OCI-LY7 (cell line): ENCODE data around the gene LRRC46. TPM values are rescaled to one million over a fixed set of nuclear protein-coding genes. Genes with fewer than 3 reads are reported as not detected.

Source experiments
- BruUV-seq: library from RNA; stranded (reverse); fragments of 400-500 nt; replicated peaks from 2 replicates; lab custom pipeline; 2021; lab: Mats Ljungman, UMichigan
- CTCF ChIA-PET: fragments of 300-600 bp; sonication (Branson Sonifier 250); formaldehyde crosslinking; loops from one replicate; lab custom pipeline; 2022; ENCODE audit warnings: antibody characterized with exemption; ENCODE audit not compliant: unreplicated experiment; lab: Charles Lee
- POLR2A ChIA-PET: fragments of 300-600 bp; sonication (Branson Sonifier 250); formaldehyde crosslinking; loops from one replicate; lab custom pipeline; 2022; ENCODE audit warnings: antibody characterized with exemption; lab: Charles Lee
- DNase-seq: peaks from one replicate; pipeline ENCODE4 v3.0.0-alpha.2; 2015; ENCODE audit warnings: low spot score
- H2AFZ ChIP-seq: fragments of 200-600 bp; sonication (generic), shearing (Covaris generic); 2 replicates; pipeline ENCODE4 v1.6.1; 2014; ENCODE audit warnings: mild to moderate bottlenecking, antibody characterized with exemption, low read length, moderate library complexity
- H3K27ac ChIP-seq: fragments of 200-600 bp; sonication (generic); 2 replicates; pipeline ENCODE4 v1.5.1; 2014; ENCODE audit warnings: mixed run types, low read depth, mild to moderate bottlenecking, moderate library complexity, low read length, inconsistent platforms; ENCODE audit not compliant: poor library complexity, severe bottlenecking
- H3K36me3 ChIP-seq: fragments of 200-600 bp; sonication (generic); 2 replicates; pipeline ENCODE4 v1.6.1; 2014; ENCODE audit warnings: mild to moderate bottlenecking, antibody characterized with exemption, low read length, moderate library complexity, mixed read lengths; ENCODE audit not compliant: insufficient read depth
- H3K4me1 ChIP-seq: fragments of 200-600 bp; sonication (generic); 2 replicates; pipeline ENCODE4 v1.5.1; 2014; ENCODE audit warnings: mild to moderate bottlenecking, low read length; ENCODE audit not compliant: insufficient read depth, poor library complexity, severe bottlenecking
- H3K4me2 ChIP-seq: fragments of 200-600 bp; sonication (generic); 2 replicates; pipeline ENCODE4 v1.6.1; 2014; ENCODE audit warnings: mild to moderate bottlenecking, low read length
- H3K4me3 ChIP-seq: fragments of 200-600 bp; sonication (generic); 2 replicates; pipeline ENCODE4 v1.5.1; 2014; ENCODE audit warnings: mild to moderate bottlenecking, low read depth, low read length; ENCODE audit not compliant: poor library complexity, severe bottlenecking
- H3K79me2 ChIP-seq: fragments of 200-600 bp; sonication (generic); 2 replicates; pipeline ENCODE4 v1.6.1; 2016; ENCODE audit warnings: low read depth, mild to moderate bottlenecking, low read length, moderate library complexity, mixed read lengths; ENCODE audit not compliant: insufficient read depth
- H3K9me2 ChIP-seq: fragments of 200-600 bp; sonication (generic); 2 replicates; pipeline ENCODE4 v1.6.1; 2016; ENCODE audit warnings: mild to moderate bottlenecking, low read length, mixed read lengths; ENCODE audit not compliant: insufficient read depth
- H3K9me3 ChIP-seq: fragments of 200-600 bp; sonication (generic); 2 replicates; pipeline ENCODE4 v1.6.1; 2014; ENCODE audit warnings: mild to moderate bottlenecking, mixed run types, low read length, mixed read lengths
- H4K20me1 ChIP-seq: fragments of 200-600 bp; sonication (generic); 2 replicates; pipeline ENCODE4 v1.6.1; 2014; ENCODE audit warnings: mild to moderate bottlenecking, antibody characterized with exemption, low read length, moderate library complexity, mixed read lengths; ENCODE audit not compliant: insufficient read depth
- EZH2phosphoT487 ChIP-seq: fragments of 200-600 bp; sonication (generic); IDR thresholded peaks from 2 replicates; pipeline ENCODE4 v1.6.1; 2018; ENCODE audit warnings: low read depth, borderline replicate concordance, mild to moderate bottlenecking, mixed run types, antibody characterized with exemption, low read length, moderate library complexity, mixed read lengths
- intact Hi-C: fragments of 100-400 bp; cut with micrococcal nuclease; formaldehyde crosslinking; loops from one replicate; pipeline ENCODE4 v1.10.0; 2022; ENCODE audit not compliant: unreplicated experiment
- total RNA-seq, 2 experiments: library from RNA; depleted of rRNA in 1 of 2; stranded (reverse); fragments of >200 nt in 1 of 2; shearing (Covaris generic) in 1 of 2; gene quantifications; 2 replicates each; pipeline ENCODE4 v1.2.3, GENCODE V29; 2014 to 2022
- TF ChIP-seq, protein P1 (sequence below): fragments of 200-600 bp; sonication (generic); conservative IDR thresholded peaks from 2 replicates; pipeline ENCODE4 v1.5.1; 2014; ENCODE audit warnings: mild to moderate bottlenecking, antibody characterized with exemption, low read length, moderate library complexity, mixed read lengths

LRRC46 gene
- total RNA-seq, 2 experiments from 2014 or later = 0.85 to 1.2 TPM

- H3K27ac ChIP-seq = no peak overlapping the region
- no peaks in the 10 kb centered on the region for H3K9me3 ChIP-seq
- TF ChIP-seq, protein P1, sequence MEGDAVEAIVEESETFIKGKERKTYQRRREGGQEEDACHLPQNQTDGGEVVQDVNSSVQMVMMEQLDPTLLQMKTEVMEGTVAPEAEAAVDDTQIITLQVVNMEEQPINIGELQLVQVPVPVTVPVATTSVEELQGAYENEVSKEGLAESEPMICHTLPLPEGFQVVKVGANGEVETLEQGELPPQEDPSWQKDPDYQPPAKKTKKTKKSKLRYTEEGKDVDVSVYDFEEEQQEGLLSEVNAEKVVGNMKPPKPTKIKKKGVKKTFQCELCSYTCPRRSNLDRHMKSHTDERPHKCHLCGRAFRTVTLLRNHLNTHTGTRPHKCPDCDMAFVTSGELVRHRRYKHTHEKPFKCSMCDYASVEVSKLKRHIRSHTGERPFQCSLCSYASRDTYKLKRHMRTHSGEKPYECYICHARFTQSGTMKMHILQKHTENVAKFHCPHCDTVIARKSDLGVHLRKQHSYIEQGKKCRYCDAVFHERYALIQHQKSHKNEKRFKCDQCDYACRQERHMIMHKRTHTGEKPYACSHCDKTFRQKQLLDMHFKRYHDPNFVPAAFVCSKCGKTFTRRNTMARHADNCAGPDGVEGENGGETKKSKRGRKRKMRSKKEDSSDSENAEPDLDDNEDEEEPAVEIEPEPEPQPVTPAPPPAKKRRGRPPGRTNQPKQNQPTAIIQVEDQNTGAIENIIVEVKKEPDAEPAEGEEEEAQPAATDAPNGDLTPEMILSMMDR = peak; percentile 85
- no peak for TF ChIP-seq EZH2phosphoT487
- intact Hi-C loops = loop anchor here (1.0 kb wide), 2 partner anchors 26 to 103 kb away; no protein-coding TSS in a partner anchor
- H3K36me3 ChIP-seq = peaks cover 4% of the 10 kb centered on the region; the same call in 1 of the 2 replicates
- H3K4me3 ChIP-seq = no peak overlapping the region
- peak; percentile 81 for DNase-seq
- H3K4me2 ChIP-seq = no peak overlapping the region
- no peak overlapping the region for H2AFZ ChIP-seq
- H4K20me1 ChIP-seq = no peaks in the 10 kb centered on the region
- H3K4me1 ChIP-seq = no peaks in the 10 kb centered on the region
- H3K79me2 ChIP-seq = no peaks in the 10 kb centered on the region
- ChIA-PET POLR2A (no interaction called here), CTCF (no interaction called here)
- no TSS peak for BruUV-seq
- H3K9me2 ChIP-seq = no peaks in the 10 kb centered on the region
Measured at GRCh38 chr17:47802341-47803022, 29.0 kb upstream of the LRRC46 start.

DNA sequence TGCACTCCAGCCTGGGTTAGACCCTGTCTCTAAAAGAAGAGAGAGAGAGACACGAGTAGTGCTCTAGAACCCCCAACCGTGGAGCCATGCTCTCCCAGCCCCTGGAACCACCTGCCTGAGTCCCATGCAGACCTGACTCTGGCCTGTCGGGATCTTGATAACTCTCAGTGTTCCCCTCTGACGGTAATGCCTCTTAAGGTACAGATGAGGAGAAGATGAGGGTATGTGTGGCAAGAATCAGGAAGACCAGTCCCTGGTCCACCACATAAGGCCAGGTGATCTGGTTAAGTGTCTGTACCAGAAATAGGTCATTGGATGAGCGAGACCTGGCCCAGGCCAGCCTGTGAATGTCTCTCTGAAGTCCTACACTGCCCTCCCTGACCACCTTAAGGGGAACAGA, 28.3 kb upstream of the LRRC46 start:
- no peak overlapping the region for H3K27ac ChIP-seq
- POLR2A ChIA-PET = no interaction called here
- H3K9me2 ChIP-seq = no peaks in the 10 kb centered on the region
- TF ChIP-seq, protein P1 = no peak
- no peak for TF ChIP-seq EZH2phosphoT487
- H2AFZ ChIP-seq = no peak overlapping the region
- no peaks in the 10 kb centered on the region for H3K9me3 ChIP-seq
- DNase-seq = no peak
- no peaks in the 10 kb centered on the region for H3K79me2 ChIP-seq
- H4K20me1 ChIP-seq = no peaks in the 10 kb centered on the region
- H3K4me1 ChIP-seq = no peaks in the 10 kb centered on the region
- no peak overlapping the region for H3K4me2 ChIP-seq
- H3K4me3 ChIP-seq = no peak overlapping the region
- peaks cover 4% of the 10 kb centered on the region; the same call in 1 of the 2 replicates for H3K36me3 ChIP-seq
- BruUV-seq = no TSS peak
- CTCF ChIA-PET = no interaction called here
- intact Hi-C loops = no loop called here

- H3K79me2 ChIP-seq = no peaks in the 10 kb centered on the region
- POLR2A ChIA-PET = interaction anchor here (0.6 kb wide), 1 partner anchor 1030 kb away, joined by 3 read pairs; no protein-coding TSS in a partner anchor
- H2AFZ ChIP-seq = no peak overlapping the region
- H3K9me3 ChIP-seq = no peaks in the 10 kb centered on the region
- no peak overlapping the region for H3K4me2 ChIP-seq
- no peak overlapping the region for H3K27ac ChIP-seq
- H3K36me3 ChIP-seq = peaks cover 4% of the 10 kb centered on the region; the same call in 1 of the 2 replicates
- no peak overlapping the region for H3K4me3 ChIP-seq
- TF ChIP-seq EZH2phosphoT487 = no peak
- TF ChIP-seq, protein P1 = no peak
- no peaks in the 10 kb centered on the region for H4K20me1 ChIP-seq
- H3K4me1 ChIP-seq = no peaks in the 10 kb centered on the region
- DNase-seq = no peak
- CTCF ChIA-PET = no interaction called here
- no TSS peak for BruUV-seq
- intact Hi-C loops = no loop called here
- no peaks in the 10 kb centered on the region for H3K9me2 ChIP-seq
Measured at GRCh38 chr17:47803751-47804150, 27.7 kb upstream of the LRRC46 start.
